NK-92 (cell line): ENCODE data around the gene ITGA8.
"Not testable (repeated sequence)": the region's sequence is repeated elsewhere in the genome, so short reads cannot be mapped to it uniquely, and the experiment has no call there.

Experiments
- DNase-seq: peaks from one replicate; lab custom pipeline; 2025; ENCODE audit not compliant: unreplicated experiment; lab: John Stamatoyannopoulos, UW

The ITGA8 gene

DNA sequence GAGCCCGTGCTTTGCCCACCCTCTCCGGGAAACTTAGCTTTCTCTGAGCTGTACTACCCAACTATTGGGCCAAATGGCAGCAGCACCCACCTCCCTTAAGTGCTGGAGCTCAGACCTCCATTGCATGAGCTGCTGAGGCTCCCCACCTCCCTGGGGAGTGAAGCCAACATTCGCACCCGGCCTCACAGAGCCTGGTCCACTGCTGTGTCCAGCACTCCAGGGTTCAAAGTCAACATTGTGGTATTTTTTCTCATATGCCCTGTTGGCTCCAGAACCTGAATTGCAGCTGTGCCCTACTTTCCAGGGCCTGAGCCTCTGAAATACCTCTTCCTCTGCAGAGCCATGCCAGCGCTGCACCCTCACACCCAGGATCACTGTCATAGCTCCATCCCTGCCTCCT is 29.7 kb downstream of the ITGA8 start:
- DNase-seq, result no peak

DNA sequence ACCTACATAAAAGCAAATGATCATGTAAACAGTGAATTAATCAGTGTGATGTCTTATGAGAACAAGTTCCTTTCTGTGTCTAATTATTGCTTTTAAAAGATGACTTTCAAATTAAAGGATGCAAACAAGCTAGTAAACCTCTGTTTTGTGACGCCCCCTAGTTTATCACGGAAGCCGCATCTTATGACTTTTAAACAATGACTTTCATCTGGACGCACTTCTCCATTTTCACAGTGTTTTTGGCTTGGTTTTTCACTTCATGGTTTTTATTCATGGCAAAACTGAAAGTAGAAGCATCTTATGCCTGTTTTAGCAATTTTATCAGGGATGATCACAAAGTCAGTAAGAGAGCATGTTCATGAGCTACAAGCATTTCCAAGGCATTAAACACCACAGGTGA is 35.0 kb downstream of the ITGA8 start:
- DNase-seq, result no peak

DNA sequence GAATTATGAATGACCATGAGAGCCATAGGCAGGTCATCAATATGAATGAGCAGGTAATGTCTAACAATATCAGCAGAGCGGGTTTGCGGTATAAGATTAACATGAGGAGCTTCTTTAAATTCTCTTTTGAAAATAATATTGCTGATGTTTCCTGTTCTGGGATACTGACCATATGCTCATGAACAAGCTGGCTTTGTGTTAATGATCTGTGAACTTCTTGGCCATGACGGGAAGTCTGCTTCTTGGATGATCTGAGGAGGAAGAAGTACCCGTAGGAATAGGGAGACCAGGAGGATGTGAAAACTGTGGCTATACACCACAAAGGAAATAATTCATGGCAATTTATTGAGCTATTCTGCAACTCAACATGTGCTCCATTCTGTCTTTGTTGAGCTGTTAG is 38.6 kb downstream of the ITGA8 start:
- no peak for DNase-seq

DNA sequence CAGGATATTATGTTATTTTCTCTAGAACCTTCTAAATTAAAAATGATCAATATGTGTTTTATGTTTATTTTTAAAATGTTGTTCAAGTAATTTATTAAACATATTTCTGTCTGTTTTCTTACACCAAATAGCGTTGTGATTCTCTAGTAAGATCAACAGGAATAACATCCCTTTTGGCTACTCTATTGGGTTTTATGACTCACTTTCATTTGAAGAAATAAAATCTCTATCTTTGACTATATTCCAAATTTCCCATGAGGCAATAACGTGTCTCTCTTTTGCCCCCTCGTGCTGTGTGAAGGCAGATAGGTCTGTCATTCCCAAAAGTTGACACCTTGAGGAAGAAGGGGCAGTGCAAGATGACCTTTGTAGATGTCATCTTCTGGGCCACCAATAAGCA is 40.9 kb downstream of the ITGA8 start:
- DNase-seq, result no peak

DNA sequence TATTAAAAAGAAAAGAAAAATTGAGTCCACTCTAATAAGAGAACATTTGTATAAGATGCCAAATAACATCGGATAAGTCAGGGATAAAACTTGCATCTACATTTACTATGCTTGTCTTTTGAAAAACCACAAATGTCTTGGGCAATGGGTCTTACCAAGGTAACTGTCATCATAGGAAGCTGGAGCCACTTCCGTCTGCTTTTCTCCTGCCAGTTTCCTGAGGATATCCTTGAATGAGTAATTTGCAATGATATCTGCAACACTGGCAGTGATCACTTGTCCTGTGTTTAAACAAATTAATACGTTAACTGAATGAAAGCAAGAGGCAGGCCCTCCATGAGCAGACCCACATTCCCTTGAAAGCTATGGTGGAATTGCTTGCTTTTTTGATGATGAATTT is 47.3 kb downstream of the ITGA8 start:
- no peak for DNase-seq

DNA sequence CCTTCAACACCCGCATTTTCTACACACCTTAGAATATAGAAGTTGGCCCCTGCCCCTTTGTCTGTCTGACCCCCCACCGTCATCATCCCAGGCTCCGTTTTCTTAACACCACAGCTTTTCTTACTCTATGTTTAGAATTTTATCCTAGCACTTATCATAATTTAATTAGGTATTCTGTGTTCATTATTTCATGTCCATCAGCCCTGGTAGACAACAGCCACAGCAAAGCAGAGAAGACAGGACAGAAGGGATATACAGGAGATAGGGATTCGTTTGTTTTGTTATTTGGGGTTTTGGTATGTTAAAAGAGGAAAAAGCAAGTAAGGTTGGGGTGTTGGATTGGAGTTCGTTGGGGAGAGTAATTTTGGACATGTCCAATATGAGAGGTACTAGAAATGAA is 48.8 kb downstream of the ITGA8 start:
- no peak for DNase-seq

DNA sequence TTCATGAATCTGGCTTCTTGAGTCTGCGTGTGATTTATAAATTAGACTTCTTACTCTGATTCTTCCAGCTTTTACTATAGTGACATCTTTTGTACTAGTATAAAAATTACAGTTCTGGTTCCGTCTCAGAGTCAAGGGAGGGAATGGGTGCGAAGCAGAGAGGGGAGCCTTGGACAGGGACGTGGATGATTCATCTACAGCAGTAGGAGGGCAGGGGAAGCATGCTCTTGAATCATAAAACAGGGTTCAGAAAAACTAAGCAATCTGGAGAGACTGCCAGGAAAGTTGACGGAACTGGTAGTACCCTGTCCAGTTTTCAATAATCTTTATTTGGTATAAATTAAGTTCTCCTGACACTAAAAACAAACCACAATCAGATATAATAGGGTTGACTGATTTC is 58.1 kb downstream of the ITGA8 start:
- no peak for DNase-seq

DNA sequence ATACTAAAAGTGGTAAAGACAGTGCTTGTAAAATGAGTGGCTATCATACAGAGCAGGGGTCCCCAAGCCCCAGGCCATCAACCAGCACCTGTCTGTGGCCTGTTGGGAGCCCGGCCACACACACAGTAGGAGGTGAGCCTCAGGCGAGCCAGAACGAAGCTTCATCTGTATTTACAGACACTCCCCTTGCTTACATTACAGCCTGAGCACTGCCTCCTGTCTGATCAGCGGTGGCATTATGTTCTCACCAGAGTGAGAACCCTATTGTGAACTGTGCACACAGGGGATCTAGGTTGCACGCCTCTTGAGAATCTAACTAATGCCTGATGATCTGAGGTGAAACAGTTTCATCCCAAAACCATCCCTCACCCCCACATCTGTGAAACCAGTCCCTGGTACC is 58.7 kb downstream of the ITGA8 start:
- no peak for DNase-seq

DNA sequence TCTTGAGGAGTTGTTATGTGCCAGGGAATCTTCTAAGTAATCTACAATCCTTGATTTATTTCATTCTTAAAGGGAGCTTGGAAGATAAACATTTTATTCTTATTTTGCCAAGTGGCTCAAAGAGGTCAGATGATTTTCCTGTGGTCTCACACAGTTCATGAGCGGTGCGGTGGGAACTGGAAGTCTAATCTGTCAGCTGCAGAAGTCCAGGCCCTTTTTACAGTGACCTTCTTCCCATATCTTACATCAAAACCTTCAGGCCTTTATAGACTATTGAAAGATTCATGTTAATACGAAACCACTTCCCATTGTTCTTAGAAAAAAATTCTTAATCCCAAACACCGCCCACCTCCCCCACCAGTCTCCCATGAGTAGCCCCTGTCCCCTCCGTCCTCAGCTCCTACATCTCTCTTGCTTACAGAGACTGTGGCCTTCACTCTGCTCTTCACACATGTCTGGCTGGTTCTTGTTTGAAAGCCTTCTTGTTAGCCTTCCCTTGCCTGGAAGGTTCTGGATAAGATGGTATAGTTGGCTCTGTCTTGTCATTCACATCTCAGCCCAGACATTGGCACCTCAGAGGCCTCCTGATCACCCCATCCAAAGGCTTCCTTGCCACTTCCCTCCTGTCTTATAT is 61.5 kb downstream of the ITGA8 start:
- no peak for DNase-seq

DNA sequence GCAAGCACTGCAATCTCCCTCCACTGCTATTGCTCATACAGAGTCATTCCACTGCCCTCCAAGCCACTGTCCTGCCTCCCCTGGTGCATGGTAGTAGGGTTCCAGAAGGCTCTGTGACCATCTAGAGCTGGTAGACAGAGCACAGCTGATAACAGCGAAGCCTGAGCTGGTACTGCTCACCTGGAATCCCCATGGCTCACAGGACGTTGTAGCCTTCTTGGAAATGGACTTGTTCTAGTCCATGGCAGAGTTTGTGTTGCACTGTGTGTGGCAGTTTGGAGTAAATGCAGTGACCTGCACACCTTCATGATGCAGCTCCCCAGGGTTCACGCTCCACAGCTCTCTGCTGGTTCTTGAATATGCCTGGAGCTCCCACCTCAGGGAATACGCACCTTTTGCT is 67.0 kb downstream of the ITGA8 start:
- no peak for DNase-seq

DNA sequence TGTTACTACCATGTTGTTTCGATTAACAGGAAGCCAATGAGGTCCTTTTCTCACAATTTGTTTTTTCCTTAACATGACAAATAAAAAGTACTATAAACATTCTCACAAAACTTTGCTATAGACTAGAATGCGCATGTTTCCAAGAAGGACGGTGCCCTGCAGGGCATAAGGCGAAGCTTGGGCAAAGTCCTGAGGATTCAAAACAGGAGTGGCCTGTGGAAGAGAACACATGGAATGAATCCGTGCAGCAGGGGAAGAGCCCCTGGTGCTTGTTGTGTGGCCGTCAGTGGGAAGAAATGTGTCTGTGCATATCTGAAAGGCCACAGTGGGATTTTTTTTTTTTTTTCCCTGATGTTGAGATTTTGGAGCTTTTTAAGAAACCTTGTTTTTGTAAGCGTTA is 67.6 kb downstream of the ITGA8 start:
- no peak for DNase-seq

DNA sequence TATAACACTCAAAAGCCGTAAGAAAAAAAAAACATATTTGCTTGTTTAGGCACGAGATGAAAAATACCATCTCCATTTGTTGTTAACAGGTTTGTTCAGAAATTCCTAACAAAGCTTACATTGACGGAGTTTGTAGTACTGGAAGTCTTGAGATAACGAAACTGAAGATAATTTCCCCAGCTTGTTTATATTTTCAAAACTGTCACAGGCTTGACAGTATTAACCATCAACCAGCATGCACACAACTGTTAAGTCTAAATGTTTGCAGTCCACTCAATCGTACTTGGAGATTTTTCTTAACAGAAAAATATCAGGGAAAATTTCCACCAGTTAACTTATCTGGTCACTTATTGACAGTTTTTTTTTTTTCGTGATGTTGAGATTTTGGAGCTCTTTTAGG is 68.5 kb downstream of the ITGA8 start:
- no peak for DNase-seq

DNA sequence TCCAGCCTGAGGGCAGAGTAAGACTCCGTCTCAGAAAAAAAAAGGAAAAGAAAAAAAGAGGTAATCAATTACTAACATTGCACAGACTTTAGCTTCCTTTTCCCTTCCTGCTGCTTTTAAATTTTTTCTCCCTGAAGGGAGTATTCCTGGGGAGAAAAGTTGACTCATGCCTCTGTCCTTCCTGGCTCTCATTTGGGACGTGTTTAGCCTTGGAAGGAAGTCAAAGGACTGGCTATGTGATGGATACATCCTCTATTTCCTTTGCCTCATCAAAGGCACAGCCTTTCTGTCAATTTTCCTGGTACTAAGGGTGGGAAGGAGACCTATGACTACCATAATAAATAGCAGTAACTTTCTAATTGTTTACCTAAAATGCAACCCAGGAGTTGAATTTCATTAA is 77.6 kb downstream of the ITGA8 start:
- no peak for DNase-seq

DNA sequence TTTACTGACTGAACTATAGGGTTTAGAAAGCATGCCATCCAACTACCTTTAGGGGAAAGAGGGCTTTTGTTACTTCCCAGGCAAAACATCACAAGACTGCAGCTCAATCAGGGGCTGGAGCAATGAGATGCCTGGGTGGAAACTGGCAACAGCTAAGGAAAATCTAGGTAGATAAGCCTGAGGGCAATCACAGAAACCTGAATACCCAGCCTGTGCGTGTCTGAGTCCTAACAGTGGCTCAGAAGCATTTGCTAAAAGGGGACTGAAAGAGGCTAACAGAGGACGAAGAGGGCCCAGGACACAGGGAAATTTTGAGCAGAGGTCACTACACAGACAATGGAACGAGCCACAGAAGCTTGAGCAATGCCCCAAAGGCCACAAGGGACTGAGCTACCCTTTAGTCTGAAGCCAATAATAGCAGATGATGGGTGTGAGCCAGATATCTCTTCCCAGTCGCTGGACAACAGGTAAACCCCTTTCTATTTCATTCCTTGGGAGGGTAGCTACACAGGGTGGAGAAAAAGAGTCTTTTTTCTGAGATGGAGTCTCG is 79.1 kb downstream of the ITGA8 start:
- DNase-seq, result no peak

DNA sequence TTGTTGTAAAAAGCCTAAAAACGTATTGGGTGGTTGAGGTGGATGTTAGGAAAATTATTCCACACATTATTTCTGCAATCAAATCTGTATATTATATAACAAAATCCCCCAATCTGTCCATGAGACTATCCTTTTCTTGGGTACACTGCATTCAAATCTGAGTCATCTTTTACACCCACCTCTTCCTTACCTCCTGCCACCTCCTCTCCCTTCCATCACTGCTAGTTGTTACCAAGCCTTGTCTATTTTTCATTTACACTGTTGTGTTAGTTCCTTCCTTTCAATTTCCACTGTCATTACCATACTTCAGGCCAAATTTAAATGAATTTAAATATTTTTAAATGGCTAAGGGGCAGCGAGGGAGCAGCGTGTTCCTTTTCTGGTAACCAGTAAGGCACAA is 83.3 kb downstream of the ITGA8 start:
- DNase-seq, result no peak

DNA sequence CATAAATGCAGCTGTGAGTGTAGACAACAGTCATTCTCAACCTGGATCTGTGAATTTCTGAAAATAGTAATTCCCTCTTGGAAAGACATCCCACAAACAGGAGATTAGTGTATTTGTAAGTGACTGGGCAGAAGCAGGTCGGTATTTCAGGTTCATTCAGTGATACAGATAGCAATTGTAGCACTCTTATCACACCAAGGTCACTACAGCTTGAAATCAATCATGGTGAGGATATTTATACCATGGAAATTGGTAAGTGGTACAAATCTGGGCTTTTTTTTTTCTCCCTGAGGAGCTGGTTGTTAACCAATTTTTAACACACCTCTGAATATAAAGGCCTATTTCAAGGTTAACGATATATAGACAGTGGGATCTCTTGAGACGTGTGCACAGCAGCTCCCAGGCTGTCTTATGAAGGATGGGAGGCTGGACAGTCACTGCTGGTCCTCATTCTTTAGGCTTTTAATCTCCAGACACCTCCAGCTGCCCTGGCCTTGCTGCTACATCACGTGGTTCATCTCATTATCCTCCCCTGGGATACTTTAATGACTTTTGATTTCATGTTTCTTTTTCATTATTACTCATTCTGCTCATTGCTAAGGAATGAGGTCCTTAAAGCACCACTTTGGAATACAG is 87.1 kb downstream of the ITGA8 start:
- DNase-seq, result no peak

DNA sequence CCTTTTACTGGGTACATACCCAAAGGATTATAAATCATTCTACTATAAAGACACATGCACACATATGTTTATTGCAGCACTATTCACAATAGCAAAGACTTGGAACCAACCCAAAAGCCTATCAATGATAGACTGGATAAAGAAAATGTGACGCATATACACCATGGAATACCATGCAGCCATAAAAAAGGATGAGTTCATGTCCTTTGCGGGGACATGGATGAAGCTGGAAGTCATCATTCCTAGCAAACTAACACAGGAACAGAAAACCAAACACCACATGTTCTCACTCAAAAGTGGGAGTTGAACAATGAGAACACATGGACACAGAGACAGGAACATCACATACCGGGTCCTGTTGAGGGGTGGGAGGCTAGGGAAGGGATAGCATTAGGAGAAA is 88.5 kb downstream of the ITGA8 start:
- DNase-seq, result not testable (repeated sequence)

DNA sequence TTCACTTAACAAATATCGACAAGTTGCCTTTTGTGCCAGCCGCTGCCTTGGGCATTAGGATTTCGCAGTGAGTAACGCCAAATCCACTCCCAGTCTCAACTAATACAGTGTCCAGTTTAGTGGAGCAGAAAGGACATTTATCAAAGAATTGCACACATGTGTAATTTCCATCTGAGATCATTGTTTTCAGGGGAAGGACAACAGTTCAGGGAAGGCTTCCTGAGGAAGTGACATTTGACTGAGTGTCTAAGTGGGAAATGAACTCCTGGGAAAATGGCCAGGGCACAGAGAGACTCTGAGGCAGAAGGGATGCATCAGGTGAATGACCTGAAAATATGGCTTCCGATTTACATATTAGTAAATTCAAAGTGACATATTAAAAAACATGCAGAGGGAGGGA is 89.4 kb downstream of the ITGA8 start:
- no peak for DNase-seq

DNA sequence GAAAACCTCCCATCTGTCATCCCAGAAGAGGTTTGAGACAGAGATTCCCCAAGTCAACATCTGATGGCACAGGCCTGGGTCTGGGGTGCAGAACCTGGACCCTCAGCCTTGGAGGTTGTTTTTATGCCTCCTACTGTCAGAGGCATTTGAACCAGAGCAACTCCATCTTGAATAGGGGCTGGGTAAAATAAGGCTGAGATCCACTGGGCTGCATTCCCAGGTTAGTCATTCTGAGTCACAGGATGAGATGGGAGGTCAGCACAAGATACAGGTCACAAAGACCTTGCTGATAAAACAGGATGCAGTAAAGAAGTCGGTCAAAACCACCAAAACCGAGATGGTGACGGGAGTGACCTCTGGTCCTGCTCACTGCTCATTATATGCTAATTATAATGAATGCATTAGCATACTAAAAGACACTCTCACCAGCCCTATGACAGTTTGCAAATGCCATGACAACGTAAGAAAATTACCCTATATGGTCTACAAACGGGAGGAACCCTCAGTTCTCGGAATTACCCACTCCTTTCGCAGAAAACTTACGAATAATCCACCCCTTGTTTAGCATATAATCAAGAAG is 92.0 kb downstream of the ITGA8 start:
- DNase-seq, result no peak

DNA sequence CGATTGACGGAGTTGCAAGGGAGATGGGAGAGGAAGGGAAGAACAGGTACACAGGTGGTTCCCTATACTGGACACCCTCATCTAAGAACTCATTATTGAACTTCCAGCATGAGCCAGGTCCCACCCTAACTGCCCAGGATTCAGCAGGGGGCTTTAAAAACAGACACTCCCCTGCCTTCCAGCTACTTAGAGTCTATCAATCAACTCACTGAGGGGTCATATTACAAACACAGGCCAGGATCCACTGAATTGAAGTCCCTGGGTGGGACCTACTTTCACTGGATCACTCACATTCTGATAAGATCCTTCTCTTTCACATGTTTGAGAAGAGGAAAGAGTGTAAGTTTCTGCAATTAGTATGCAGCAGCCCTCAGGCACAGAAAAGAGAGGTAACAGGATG is 92.8 kb downstream of the ITGA8 start:
- DNase-seq, result no peak

DNA sequence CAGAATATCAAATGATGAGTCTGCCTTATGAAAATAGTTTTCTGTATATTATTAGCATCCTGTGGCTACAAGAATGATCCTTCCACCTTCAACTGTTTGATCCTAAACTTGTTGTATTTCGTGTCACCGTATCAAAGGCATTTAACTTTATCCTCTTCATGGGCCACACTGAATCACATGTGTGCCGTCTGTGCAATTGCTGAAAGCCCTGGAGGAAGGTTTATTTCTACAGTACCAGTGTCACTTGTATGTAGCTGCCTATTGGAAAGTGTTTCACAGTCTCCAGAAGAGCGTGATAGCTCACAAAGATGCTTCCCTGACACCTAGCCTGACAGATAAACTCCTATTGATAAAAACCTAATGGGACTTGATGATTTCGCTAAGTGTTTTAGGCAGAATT is 94.5 kb downstream of the ITGA8 start:
- DNase-seq, result no peak

DNA sequence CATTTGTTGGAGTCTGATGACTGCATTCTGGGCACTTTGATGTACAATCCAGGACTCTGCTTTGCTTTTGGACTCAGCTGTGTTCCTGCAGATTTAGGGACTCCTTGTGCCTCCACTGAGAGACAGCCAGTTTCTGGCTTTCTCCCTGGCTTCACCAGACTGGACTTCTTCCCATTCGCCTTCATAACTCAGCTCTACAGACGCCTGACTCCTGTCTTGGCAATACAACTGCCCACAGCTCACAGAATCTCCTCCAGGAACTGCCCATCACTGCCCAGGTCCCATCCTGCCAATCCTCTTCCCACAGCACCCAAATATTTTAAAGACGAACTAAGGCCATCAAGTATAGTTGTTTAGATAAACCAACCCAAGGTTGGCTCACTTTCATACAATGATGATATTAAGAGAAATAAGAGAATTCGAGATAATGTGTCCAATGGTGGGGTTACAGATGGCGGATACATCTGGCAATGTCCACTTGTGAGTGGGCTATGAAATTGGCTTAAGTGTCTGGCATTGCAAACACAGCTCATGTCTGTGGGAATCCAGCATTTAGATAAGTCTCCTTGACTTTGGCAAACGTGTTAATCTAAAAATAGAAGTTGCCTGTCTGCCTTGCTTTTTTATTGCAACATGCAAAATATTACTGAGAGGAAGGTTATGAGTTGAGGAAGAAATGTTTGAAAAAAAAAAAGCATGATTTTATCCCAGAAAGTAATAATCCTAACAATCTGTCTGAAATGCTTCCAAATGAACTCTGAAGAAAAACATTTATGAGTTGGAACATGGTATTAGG is 95.1 kb downstream of the ITGA8 start:
- no peak for DNase-seq
